ENCODE results near the gene SUPT4H1. TPM values are rescaled to one million over a fixed set of nuclear protein-coding genes. Genes with fewer than 3 reads are reported as not detected.

The SUPT4H1 gene
- total and polyA plus RNA-seq, 7 donors: 50.5 to 114 (median 65.3) TPM

GRCh38 chr17:58320163-58320558, 31.8 kb downstream of the SUPT4H1 start:
- 95 to 98% methylated on average over 7 of the region's 7 CpGs for WGBS, 2 donors
- no peaks in the 10 kb centered on the region for H3K9me3 ChIP-seq
- no peak overlapping the region for H3K27ac ChIP-seq
- H3K4me1 ChIP-seq: peaks cover 0 to 23% (median 17%) of the 10 kb centered on the region in 4 donors
- TF ChIP-seq EP300 (IDR thresholded peaks at IDR 0.05) (no peak), POLR2AphosphoS5 (IDR thresholded peaks at IDR 0.05) (no peak), POLR2A (IDR thresholded peaks at IDR 0.05) (no peak)
- TF ChIP-seq, protein P1, sequence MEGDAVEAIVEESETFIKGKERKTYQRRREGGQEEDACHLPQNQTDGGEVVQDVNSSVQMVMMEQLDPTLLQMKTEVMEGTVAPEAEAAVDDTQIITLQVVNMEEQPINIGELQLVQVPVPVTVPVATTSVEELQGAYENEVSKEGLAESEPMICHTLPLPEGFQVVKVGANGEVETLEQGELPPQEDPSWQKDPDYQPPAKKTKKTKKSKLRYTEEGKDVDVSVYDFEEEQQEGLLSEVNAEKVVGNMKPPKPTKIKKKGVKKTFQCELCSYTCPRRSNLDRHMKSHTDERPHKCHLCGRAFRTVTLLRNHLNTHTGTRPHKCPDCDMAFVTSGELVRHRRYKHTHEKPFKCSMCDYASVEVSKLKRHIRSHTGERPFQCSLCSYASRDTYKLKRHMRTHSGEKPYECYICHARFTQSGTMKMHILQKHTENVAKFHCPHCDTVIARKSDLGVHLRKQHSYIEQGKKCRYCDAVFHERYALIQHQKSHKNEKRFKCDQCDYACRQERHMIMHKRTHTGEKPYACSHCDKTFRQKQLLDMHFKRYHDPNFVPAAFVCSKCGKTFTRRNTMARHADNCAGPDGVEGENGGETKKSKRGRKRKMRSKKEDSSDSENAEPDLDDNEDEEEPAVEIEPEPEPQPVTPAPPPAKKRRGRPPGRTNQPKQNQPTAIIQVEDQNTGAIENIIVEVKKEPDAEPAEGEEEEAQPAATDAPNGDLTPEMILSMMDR (IDR thresholded peaks at IDR 0.05): no peak
- H3K27me3 ChIP-seq: peaks cover 0 to 6% (median 0%) of the 10 kb centered on the region in 3 donors
- peaks cover 0 to 8% (median 0%) of the 10 kb centered on the region in 4 donors for H3K36me3 ChIP-seq
- H3K4me3 ChIP-seq: no peak overlapping the region
- intact Hi-C loops (cut with DNase I): loop anchor here (5.0 kb wide), 3 partner anchors 97 to 192 kb away; partner anchors contain the start of genes MKS1, MTMR4 and RNF43
- DNase-seq: peak; percentile 50

- H3K9me3 ChIP-seq: no peaks in the 10 kb centered on the region
- WGBS, 2 donors: 93 to 94% methylated on average over 25 of the region's 25 CpGs
- H3K27ac ChIP-seq: no peak overlapping the region
- intact Hi-C loops (cut with DNase I): loop anchor here (5.0 kb wide), 3 partner anchors 98 to 193 kb away; partner anchors contain the start of genes MKS1, MTMR4 and RNF43
- TF ChIP-seq POLR2A (IDR thresholded peaks at IDR 0.05) (no peak), POLR2AphosphoS5 (IDR thresholded peaks at IDR 0.05) (no peak), EP300 (IDR thresholded peaks at IDR 0.05) (no peak)
- TF ChIP-seq, protein P1 (IDR thresholded peaks at IDR 0.05): no peak
- no peak overlapping the region for H3K4me3 ChIP-seq
- DNase-seq: peak; percentile 62
- H3K36me3 ChIP-seq: peaks cover 0 to 8% (median 0%) of the 10 kb centered on the region in 4 donors
- H3K4me1 ChIP-seq: peaks cover 0 to 16% (median 12%) of the 10 kb centered on the region in 4 donors
- H3K27me3 ChIP-seq: peaks cover 0 to 1% (median 0%) of the 10 kb centered on the region in 3 donors
Measured at GRCh38 chr17:58319173-58320162, 32.5 kb downstream of the SUPT4H1 start.

DNA sequence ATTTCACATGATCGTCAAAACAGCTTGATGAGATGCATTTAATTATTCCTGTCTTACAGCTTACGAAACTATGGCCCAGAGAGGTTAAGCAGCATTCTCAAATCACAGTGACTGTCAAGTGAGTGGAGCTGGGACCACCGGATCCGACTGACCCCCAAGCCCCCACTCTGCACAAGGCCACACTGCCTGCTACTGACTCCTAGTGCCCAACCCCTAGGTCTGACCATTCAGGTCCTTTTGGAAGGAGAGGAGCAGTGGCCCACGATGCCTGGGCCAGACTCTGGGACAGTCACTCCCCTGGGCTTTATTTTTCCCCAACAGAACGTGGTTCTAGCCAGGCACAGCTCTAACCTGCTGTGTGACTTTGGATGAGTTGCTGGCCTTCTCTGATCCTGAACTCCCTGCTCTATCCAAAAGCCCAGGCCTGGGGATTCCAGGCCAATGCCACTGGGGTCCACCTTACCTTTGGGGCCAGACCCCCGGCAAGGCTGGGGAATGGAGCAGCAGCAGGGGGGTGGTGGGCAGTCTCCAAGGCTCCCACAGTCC, 33.3 kb downstream of the SUPT4H1 start:
- Histone ChIP-seq H3K9me3 (no peaks in the 10 kb centered on the region), H3K27ac (no peak overlapping the region), H3K4me3 (no peak overlapping the region), H3K27me3 (no peaks in the 10 kb centered on the region), H3K4me1 (peaks cover 0 to 9% (median 7%) of the 10 kb centered on the region in 4 donors), H3K36me3 (peaks cover 0 to 8% (median 0%) of the 10 kb centered on the region in 4 donors)
- TF ChIP-seq POLR2A (IDR thresholded peaks at IDR 0.05) (no peak), EP300 (IDR thresholded peaks at IDR 0.05) (no peak), POLR2AphosphoS5 (IDR thresholded peaks at IDR 0.05) (no peak)
- TF ChIP-seq, protein P1 (IDR thresholded peaks at IDR 0.05): no peak
- 88 to 90% methylated on average over 7 of the region's 7 CpGs for whole genome bisulfite sequencing, 2 donors
- intact Hi-C loops (cut with DNase I): no loop called here
- peak; percentile 40 for DNase-seq

- Histone ChIP-seq H3K4me3 (no peak overlapping the region), H3K9me3 (no peaks in the 10 kb centered on the region), H3K36me3 (peaks cover 0 to 8% (median 0%) of the 10 kb centered on the region in 4 donors), H3K4me1 (peaks cover 0 to 2% (median 1%) of the 10 kb centered on the region in 4 donors), H3K27me3 (no peaks in the 10 kb centered on the region), H3K27ac (no peak overlapping the region)
- TF ChIP-seq, protein P1 (IDR thresholded peaks at IDR 0.05): no peak
- no peak for TF ChIP-seq POLR2AphosphoS5 (IDR thresholded peaks at IDR 0.05)
- no peak for TF ChIP-seq POLR2A (IDR thresholded peaks at IDR 0.05)
- no peak for TF ChIP-seq EP300 (IDR thresholded peaks at IDR 0.05)
- intact Hi-C loops (cut with DNase I): no loop called here
- WGBS, 2 donors: 87 to 93% methylated on average over 9 of the region's 9 CpGs
- peak; percentile 59 for DNase-seq
Measured at GRCh38 chr17:58318065-58318481, 33.9 kb downstream of the SUPT4H1 start.

All from sigmoid colon (tissue), 7 donors.